Measurements from ENCODE around the gene COX20.

DNA sequence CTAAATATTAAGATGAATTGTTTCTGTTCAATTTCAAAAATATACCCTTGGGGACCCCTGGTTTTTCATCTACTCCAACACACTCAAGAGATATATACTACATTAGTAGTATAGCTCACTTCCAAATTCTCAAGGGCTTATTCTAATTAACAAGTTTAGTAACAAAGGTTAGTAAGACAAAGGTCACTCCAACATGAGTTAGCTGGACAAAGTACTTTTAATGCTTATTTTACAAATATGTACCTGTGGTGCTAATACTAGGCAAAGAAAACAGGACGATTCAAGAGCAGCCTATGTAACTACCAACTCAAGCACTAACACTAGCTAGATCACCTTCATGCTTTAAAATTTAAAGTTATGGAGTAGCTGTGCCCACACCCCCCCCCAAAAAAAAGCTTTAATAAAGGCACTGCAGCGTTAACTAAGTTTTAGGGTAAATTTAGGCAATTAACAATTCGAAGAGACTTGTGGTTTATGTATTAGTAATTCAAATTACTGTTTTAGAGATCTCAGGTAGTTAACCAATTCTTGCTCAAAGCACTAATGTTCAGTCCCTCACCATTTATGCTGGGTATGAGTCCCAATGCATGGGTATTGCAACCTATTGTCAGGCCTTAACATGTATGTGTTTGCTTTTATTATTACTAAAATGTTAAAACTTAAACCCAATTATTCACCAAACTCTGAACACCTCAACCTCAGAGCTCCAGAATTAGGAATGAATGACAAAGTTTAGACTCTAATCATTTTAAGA lies 14.8 kb downstream of the COX20 start:
- TF ChIP-seq, protein P1, sequence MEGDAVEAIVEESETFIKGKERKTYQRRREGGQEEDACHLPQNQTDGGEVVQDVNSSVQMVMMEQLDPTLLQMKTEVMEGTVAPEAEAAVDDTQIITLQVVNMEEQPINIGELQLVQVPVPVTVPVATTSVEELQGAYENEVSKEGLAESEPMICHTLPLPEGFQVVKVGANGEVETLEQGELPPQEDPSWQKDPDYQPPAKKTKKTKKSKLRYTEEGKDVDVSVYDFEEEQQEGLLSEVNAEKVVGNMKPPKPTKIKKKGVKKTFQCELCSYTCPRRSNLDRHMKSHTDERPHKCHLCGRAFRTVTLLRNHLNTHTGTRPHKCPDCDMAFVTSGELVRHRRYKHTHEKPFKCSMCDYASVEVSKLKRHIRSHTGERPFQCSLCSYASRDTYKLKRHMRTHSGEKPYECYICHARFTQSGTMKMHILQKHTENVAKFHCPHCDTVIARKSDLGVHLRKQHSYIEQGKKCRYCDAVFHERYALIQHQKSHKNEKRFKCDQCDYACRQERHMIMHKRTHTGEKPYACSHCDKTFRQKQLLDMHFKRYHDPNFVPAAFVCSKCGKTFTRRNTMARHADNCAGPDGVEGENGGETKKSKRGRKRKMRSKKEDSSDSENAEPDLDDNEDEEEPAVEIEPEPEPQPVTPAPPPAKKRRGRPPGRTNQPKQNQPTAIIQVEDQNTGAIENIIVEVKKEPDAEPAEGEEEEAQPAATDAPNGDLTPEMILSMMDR (IDR thresholded peaks at IDR 0.05): no peak
- TF ChIP-seq POLR2A (IDR thresholded peaks at IDR 0.05): no peak

All from lower leg skin (tissue), 3 donors.